A549 (cell line): ENCODE measurements around the gene UNC5B.

Experiments used
- CHD2 ChIP-seq: fragments of 150-350 bp; IDR thresholded peaks from 2 replicates; pipeline ENCODE4 v1.6.1; 2014; ENCODE audit warnings: low read length; ENCODE audit not compliant: partially characterized antibody
- POLR2A ChIP-seq: IDR thresholded peaks from 2 replicates; pipeline ENCODE4 v1.6.1; 2012; ENCODE audit warnings: mild to moderate bottlenecking, low read length
- ZFP36 ChIP-seq: fragments of 450-650 bp; IDR thresholded peaks from 2 replicates; pipeline ENCODE4 v1.6.1; 2014; ENCODE audit warnings: borderline replicate concordance; ENCODE audit not compliant: partially characterized antibody
- TF ChIP-seq, protein P1 (sequence below): fragments of >200 bp; sonication (Bioruptor Twin); formaldehyde crosslinking; IDR thresholded peaks from 3 replicates; pipeline ENCODE4 v1.5.1; 2016
- TF ChIP-seq, protein P2 (sequence below): fragments of 200-600 bp; sonication (generic); IDR thresholded peaks from 2 replicates; pipeline ENCODE4 v1.6.1; 2016; ENCODE audit warnings: antibody characterized with exemption, mild to moderate bottlenecking, moderate library complexity

DNA sequence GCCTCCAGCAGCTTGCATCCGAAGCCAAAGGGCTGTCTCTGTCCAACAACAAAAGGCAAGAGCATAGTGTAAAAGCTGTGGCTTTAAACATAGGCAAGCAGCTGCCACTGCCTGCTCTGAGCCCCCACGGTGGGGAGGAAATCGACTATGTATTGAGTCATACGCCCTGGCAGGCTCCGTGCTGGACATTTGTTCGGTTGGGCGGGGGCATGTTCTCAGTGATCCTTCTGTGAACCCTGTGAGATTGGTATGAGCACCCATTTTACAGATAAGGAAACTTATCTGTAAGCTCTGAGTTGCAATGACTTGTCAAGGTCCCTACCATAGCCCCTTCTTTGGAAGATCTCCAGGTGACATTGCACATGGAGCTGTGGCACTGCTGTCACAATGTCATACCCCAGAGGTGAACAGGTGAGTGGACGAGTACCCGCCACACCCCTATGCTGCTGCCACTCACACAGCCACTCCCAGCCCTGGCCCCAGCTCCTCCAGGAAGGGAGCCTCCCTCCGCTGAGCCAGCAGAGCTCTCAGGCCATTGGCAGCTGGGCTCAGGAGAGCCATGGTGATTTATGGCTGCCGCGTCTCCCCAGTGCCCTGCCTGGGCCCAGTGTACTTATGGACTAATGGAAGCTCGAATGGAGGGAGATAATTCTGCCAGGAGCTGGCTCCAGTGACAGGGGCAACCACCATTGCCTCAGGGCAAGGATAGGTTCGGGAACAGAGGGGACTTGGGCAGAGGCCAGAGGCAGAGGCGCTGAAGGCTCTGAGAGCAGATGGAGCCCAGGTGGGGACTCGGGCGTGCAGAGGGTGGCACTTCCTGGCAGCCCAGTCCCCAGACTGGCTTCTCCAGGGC, 43.7 kb downstream of the UNC5B start:
- TF ChIP-seq POLR2A, result no peak
- TF ChIP-seq, protein P1, sequence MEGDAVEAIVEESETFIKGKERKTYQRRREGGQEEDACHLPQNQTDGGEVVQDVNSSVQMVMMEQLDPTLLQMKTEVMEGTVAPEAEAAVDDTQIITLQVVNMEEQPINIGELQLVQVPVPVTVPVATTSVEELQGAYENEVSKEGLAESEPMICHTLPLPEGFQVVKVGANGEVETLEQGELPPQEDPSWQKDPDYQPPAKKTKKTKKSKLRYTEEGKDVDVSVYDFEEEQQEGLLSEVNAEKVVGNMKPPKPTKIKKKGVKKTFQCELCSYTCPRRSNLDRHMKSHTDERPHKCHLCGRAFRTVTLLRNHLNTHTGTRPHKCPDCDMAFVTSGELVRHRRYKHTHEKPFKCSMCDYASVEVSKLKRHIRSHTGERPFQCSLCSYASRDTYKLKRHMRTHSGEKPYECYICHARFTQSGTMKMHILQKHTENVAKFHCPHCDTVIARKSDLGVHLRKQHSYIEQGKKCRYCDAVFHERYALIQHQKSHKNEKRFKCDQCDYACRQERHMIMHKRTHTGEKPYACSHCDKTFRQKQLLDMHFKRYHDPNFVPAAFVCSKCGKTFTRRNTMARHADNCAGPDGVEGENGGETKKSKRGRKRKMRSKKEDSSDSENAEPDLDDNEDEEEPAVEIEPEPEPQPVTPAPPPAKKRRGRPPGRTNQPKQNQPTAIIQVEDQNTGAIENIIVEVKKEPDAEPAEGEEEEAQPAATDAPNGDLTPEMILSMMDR, result no peak
- TF ChIP-seq CHD2, result no peak
- no peak for TF ChIP-seq ZFP36
- TF ChIP-seq, protein P2, sequence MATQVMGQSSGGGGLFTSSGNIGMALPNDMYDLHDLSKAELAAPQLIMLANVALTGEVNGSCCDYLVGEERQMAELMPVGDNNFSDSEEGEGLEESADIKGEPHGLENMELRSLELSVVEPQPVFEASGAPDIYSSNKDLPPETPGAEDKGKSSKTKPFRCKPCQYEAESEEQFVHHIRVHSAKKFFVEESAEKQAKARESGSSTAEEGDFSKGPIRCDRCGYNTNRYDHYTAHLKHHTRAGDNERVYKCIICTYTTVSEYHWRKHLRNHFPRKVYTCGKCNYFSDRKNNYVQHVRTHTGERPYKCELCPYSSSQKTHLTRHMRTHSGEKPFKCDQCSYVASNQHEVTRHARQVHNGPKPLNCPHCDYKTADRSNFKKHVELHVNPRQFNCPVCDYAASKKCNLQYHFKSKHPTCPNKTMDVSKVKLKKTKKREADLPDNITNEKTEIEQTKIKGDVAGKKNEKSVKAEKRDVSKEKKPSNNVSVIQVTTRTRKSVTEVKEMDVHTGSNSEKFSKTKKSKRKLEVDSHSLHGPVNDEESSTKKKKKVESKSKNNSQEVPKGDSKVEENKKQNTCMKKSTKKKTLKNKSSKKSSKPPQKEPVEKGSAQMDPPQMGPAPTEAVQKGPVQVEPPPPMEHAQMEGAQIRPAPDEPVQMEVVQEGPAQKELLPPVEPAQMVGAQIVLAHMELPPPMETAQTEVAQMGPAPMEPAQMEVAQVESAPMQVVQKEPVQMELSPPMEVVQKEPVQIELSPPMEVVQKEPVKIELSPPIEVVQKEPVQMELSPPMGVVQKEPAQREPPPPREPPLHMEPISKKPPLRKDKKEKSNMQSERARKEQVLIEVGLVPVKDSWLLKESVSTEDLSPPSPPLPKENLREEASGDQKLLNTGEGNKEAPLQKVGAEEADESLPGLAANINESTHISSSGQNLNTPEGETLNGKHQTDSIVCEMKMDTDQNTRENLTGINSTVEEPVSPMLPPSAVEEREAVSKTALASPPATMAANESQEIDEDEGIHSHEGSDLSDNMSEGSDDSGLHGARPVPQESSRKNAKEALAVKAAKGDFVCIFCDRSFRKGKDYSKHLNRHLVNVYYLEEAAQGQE, result no peak
